DOHH2 (cell line): ENCODE measurements around the gene RPS6KB2.

Source experiments
- H3F3A ChIP-seq: fragments of 200-600 bp; sonication (generic), shearing (Covaris generic); 2 replicates; pipeline ENCODE4 v1.6.0; 2016; ENCODE audit warnings: antibody characterized with exemption, mild to moderate bottlenecking; ENCODE audit not compliant: control insufficient read depth, insufficient read depth
- H3K27ac ChIP-seq: fragments of 200-600 bp; sonication (generic); 2 replicates; pipeline ENCODE4 v1.5.1; 2014; ENCODE audit warnings: low read depth, mild to moderate bottlenecking, low read length, moderate library complexity
- H3K27me3 ChIP-seq: fragments of 200-600 bp; sonication (generic); 2 replicates; pipeline ENCODE4 v1.6.1; 2014; ENCODE audit warnings: mild to moderate bottlenecking, low read length, mixed read lengths; ENCODE audit not compliant: control insufficient read depth
- H3K36me3 ChIP-seq: fragments of 200-600 bp; sonication (generic); 2 replicates; pipeline ENCODE4 v1.6.1; 2014; ENCODE audit warnings: mild to moderate bottlenecking, low read length, moderate library complexity, mixed read lengths; ENCODE audit not compliant: control insufficient read depth
- H3K4me1 ChIP-seq: fragments of 200-600 bp; sonication (generic); 2 replicates; pipeline ENCODE4 v1.6.1; 2014; ENCODE audit warnings: mild to moderate bottlenecking, low read length, mixed read lengths; ENCODE audit not compliant: control insufficient read depth
- H3K4me2 ChIP-seq: fragments of 200-600 bp; sonication (generic); 2 replicates; pipeline ENCODE4 v1.6.0; 2014; ENCODE audit warnings: mild to moderate bottlenecking, low read length, moderate library complexity
- H3K4me3 ChIP-seq: fragments of 200-600 bp; sonication (generic); 2 replicates; pipeline ENCODE4 v1.5.1; 2014; ENCODE audit warnings: mild to moderate bottlenecking, low read length, mixed read lengths
- H3K79me2 ChIP-seq: fragments of 200-600 bp; sonication (generic); 2 replicates; pipeline ENCODE4 v1.6.1; 2014; ENCODE audit warnings: mild to moderate bottlenecking, low read length, mixed read lengths; ENCODE audit not compliant: control insufficient read depth
- H3K9me2 ChIP-seq: fragments of 200-600 bp; sonication (generic); replicated peaks from 2 replicates; pipeline ENCODE4 v1.6.1; 2014; ENCODE audit warnings: mild to moderate bottlenecking, low read length, mixed read lengths; ENCODE audit not compliant: control insufficient read depth
- H3K9me3 ChIP-seq: fragments of 200-600 bp; sonication (generic); 2 replicates; pipeline ENCODE4 v1.6.1; 2014; ENCODE audit warnings: antibody characterized with exemption, low read length, mixed read lengths; ENCODE audit not compliant: control insufficient read depth, insufficient read depth
- H4K20me1 ChIP-seq: fragments of 200-600 bp; sonication (generic); 2 replicates; pipeline ENCODE4 v1.6.0; 2014; ENCODE audit warnings: low read depth, mild to moderate bottlenecking, antibody characterized with exemption, low read length, moderate library complexity; ENCODE audit not compliant: control insufficient read depth, insufficient read depth
- CTCF ChIP-seq: fragments of 200-600 bp; sonication (generic); IDR thresholded peaks from one replicate; pipeline ENCODE4 v1.5.1; 2014; ENCODE audit warnings: antibody characterized with exemption, mild to moderate bottlenecking, low read depth, low read length; ENCODE audit not compliant: poor library complexity, severe bottlenecking
- EZH2phosphoT487 ChIP-seq: fragments of 200-600 bp; sonication (generic); IDR thresholded peaks from 2 replicates; pipeline ENCODE4 v1.6.1; 2017; ENCODE audit warnings: borderline replicate concordance, mild to moderate bottlenecking, antibody characterized with exemption, low read length, moderate library complexity, mixed read lengths

The RPS6KB2 gene

GRCh38 chr11:67413266-67413849, 14.9 kb upstream of the RPS6KB2 start:
- H3F3A ChIP-seq, result peaks cover 20% of the 10 kb centered on the region
- H3K4me3 ChIP-seq, result no peak overlapping the region
- H3K9me2 ChIP-seq, result no peaks in the 10 kb centered on the region
- no peak overlapping the region for H3K4me2 ChIP-seq
- H3K27me3 ChIP-seq, result peaks cover 6% of the 10 kb centered on the region
- no peak overlapping the region for H3K27ac ChIP-seq
- H4K20me1 ChIP-seq, result no peaks in the 10 kb centered on the region
- H3K9me3 ChIP-seq, result no peaks in the 10 kb centered on the region
- no peaks in the 10 kb centered on the region for H3K79me2 ChIP-seq
- peaks cover 80% of the 10 kb centered on the region for H3K4me1 ChIP-seq
- peaks cover 15% of the 10 kb centered on the region for H3K36me3 ChIP-seq
- TF ChIP-seq EZH2phosphoT487, result no peak

GRCh38 chr11:67415501-67416304, 12.6 kb upstream of the RPS6KB2 start, which contains the start of gene CARNS1:
Gene CARNS1 (plus strand): TSS chr11:67415678. CDS start chr11:67416200, 522 bp downstream.
- Histone ChIP-seq H3K4me2 (peak within 1 kb of the TSS; percentile 31), H3K4me3 (0 out of 2 replicates have a peak within 1 kb of the TSS, but pooled peaks have one; percentile 14)

GRCh38 chr11:67416416-67417335, 11.6 kb upstream of the RPS6KB2 start:
- Histone ChIP-seq H3K9me2 (no peaks in the 10 kb centered on the region), H3K4me3 (0 out of 2 replicates have a peak overlapping the region, but pooled peaks have one; percentile 14), H3K27ac (no peak overlapping the region), H3F3A (peaks cover 3% of the 10 kb centered on the region; the same call in 1 of the 2 replicates), H3K36me3 (no peaks in the 10 kb centered on the region), H3K9me3 (no peaks in the 10 kb centered on the region), H3K4me2 (peak overlapping the region; percentile 31), H3K27me3 (peaks cover 6% of the 10 kb centered on the region), H3K4me1 (peaks cover 75% of the 10 kb centered on the region), H3K79me2 (no peaks in the 10 kb centered on the region), H4K20me1 (no peaks in the 10 kb centered on the region)
- TF ChIP-seq CTCF, result no peak
- no peak for TF ChIP-seq EZH2phosphoT487

More at GRCh38 chr11:67415501-67416304, 12.6 kb upstream of the RPS6KB2 start, which contains the start of gene CARNS1:
- H3K27me3 ChIP-seq, result peaks cover 6% of the 10 kb centered on the region
- H3K9me2 ChIP-seq, result no peaks in the 10 kb centered on the region
- no peak within 1 kb of the TSS for H3K27ac ChIP-seq
- H3K36me3 ChIP-seq, result no peaks in the 10 kb centered on the region
- H3K79me2 ChIP-seq, result no peaks in the 10 kb centered on the region
- no peaks in the 10 kb centered on the region for H4K20me1 ChIP-seq
- H3F3A ChIP-seq, result peaks cover 10% of the 10 kb centered on the region
- H3K4me1 ChIP-seq, result peaks cover 79% of the 10 kb centered on the region
- no peak for TF ChIP-seq CTCF
- TF ChIP-seq EZH2phosphoT487, result no peak
- no peaks in the 10 kb centered on the region for H3K9me3 ChIP-seq
